BLaER1 treated with 17β-estradiol and CSF1 and Interleukin-3, amounts not matched to agents 10 nM and 100 nM (cell line): ENCODE measurements around the gene CDCA4.
"Not testable (repeated sequence)": the region's sequence is repeated elsewhere in the genome, so short reads cannot be mapped to it uniquely, and the experiment has no call there.

Source experiments
- H3K27ac ChIP-seq, 11 experiments: shearing (Covaris generic); formaldehyde crosslinking; 2 replicates each; pipeline ENCODE4 v1.8.1; 2022
- H3K27me3 ChIP-seq, 11 experiments: shearing (Covaris generic); formaldehyde crosslinking; 2 replicates each; pipeline ENCODE4 v1.8.1; 2022
- H3K36me3 ChIP-seq, 11 experiments: shearing (Covaris generic); formaldehyde crosslinking; 2 replicates each; pipeline ENCODE4 v1.8.1; 2022
- H3K4me1 ChIP-seq, 10 experiments: shearing (Covaris generic); formaldehyde crosslinking; 2 replicates each; pipeline ENCODE4 v1.8.1; 2022
- H3K4me2 ChIP-seq, 11 experiments: shearing (Covaris generic); formaldehyde crosslinking; 2 replicates each; pipeline ENCODE4 v1.8.1; 2022
- H3K4me3 ChIP-seq, 10 experiments: shearing (Covaris generic); formaldehyde crosslinking; 2 replicates each; pipeline ENCODE4 v1.8.1; 2022
- H3K9ac ChIP-seq, 11 experiments: shearing (Covaris generic); formaldehyde crosslinking; 2 replicates each; pipeline ENCODE4 v1.8.1; 2022
- H3K9me3 ChIP-seq, 11 experiments: shearing (Covaris generic); formaldehyde crosslinking; replicated peaks in 1 of 11; 2 replicates each; pipeline ENCODE4 v1.8.1; 2022
- H4K20me1 ChIP-seq, 11 experiments: shearing (Covaris generic); formaldehyde crosslinking; 2 replicates each; pipeline ENCODE4 v1.8.1; 2022
- Cebpa-rat ChIP-seq, 11 experiments: shearing (Covaris generic); IDR thresholded peaks; 2 replicates each; pipeline ENCODE4 v1.8.1; 2022

Gene CDCA4

GRCh38 chr14:105030836-105031396 lies 10.0 kb upstream of the CDCA4 start:
- TF ChIP-seq Cebpa-rat (IDR thresholded peaks at IDR 0.05): no peak
- H3K9ac ChIP-seq: no peak overlapping the region
- H3K27ac ChIP-seq: no peak overlapping the region
- H3K27me3 ChIP-seq: peaks cover 7 to 19% (median 12%) of the 10 kb centered on the region in 11 experiments; a peak in 19 of 22 replicates
- H3K4me1 ChIP-seq: peaks cover 18 to 42% (median 24%) of the 10 kb centered on the region in 10 experiments
- H3K36me3 ChIP-seq: peaks cover 0 to 5% (median 0%) of the 10 kb centered on the region in 11 experiments; a peak in 1 of 22 replicates
- H3K4me3 ChIP-seq: no peak overlapping the region
- H3K4me2 ChIP-seq: no peak overlapping the region
- peaks cover 0 to 29% (median 14%) of the 10 kb centered on the region in 11 experiments; a peak in 19 of 22 replicates for H3K9me3 ChIP-seq
- H4K20me1 ChIP-seq: no peaks in the 10 kb centered on the region

GRCh38 chr14:105030194-105030593 lies 9.3 kb upstream of the CDCA4 start:
- TF ChIP-seq Cebpa-rat (IDR thresholded peaks at IDR 0.05): no peak
- H3K9ac ChIP-seq: no peak overlapping the region
- peaks cover 0 to 5% (median 0%) of the 10 kb centered on the region in 11 experiments; a peak in 1 of 22 replicates for H3K36me3 ChIP-seq
- H4K20me1 ChIP-seq: no peaks in the 10 kb centered on the region
- no peak overlapping the region for H3K4me2 ChIP-seq
- H3K9me3 ChIP-seq: peaks cover 0 to 29% (median 14%) of the 10 kb centered on the region in 11 experiments; a peak in 19 of 22 replicates
- H3K4me3 ChIP-seq: no peak overlapping the region
- peaks cover 25 to 50% (median 32%) of the 10 kb centered on the region in 10 experiments for H3K4me1 ChIP-seq
- no peak overlapping the region for H3K27ac ChIP-seq
- peaks cover 7 to 19% (median 12%) of the 10 kb centered on the region in 11 experiments; a peak in 19 of 22 replicates for H3K27me3 ChIP-seq

GRCh38 chr14:105029402-105029801 lies 8.5 kb upstream of the CDCA4 start:
- Histone ChIP-seq H3K4me2 (no peak overlapping the region), H3K27me3 (peaks cover 7 to 18% (median 12%) of the 10 kb centered on the region in 11 experiments; a peak in 19 of 22 replicates), H3K4me3 (no peak overlapping the region), H3K9me3 (peaks cover 0 to 29% (median 14%) of the 10 kb centered on the region in 11 experiments; a peak in 19 of 22 replicates), H4K20me1 (no peaks in the 10 kb centered on the region), H3K36me3 (peaks cover 0 to 5% (median 0%) of the 10 kb centered on the region in 11 experiments; a peak in 1 of 22 replicates), H3K4me1 (peaks cover 31 to 50% (median 35%) of the 10 kb centered on the region in 10 experiments), H3K9ac (no peak overlapping the region), H3K27ac (no peak overlapping the region)
- no peak for TF ChIP-seq Cebpa-rat (IDR thresholded peaks at IDR 0.05)

GRCh38 chr14:105028251-105028927 lies 7.5 kb upstream of the CDCA4 start:
- no peak overlapping the region; a peak in 1 of 22 replicates for H3K27ac ChIP-seq

GRCh38 chr14:105027718-105028117 lies 6.8 kb upstream of the CDCA4 start:
- peaks cover 0 to 15% (median 0%) of the 10 kb centered on the region in 11 experiments; a peak in 6 of 22 replicates for H3K9me3 ChIP-seq
- not testable (repeated sequence) for H3K27me3 ChIP-seq, H4K20me1 ChIP-seq, H3K36me3 ChIP-seq
- H3K27ac ChIP-seq: peak overlapping the region in 9 of 11 experiments; percentile 44 to 94 (median 87); a peak in 12 of 22 replicates
- peaks cover 47 to 56% (median 50%) of the 10 kb centered on the region in 10 experiments for H3K4me1 ChIP-seq
- peak overlapping the region in 1 of 10 experiments; percentile 15; a peak in 1 of 20 replicates for H3K4me3 ChIP-seq
- H3K4me2 ChIP-seq: peak overlapping the region; percentile 35 to 99 (median 95); a peak in 21 of 22 replicates
- peak overlapping the region in 2 of 11 experiments; percentile 15 to 18; a peak in 1 of 22 replicates for H3K9ac ChIP-seq

More at GRCh38 chr14:105028251-105028927, 7.5 kb upstream of the CDCA4 start:
- no peaks in the 10 kb centered on the region for H4K20me1 ChIP-seq
- H3K9ac ChIP-seq: no peak overlapping the region
- H3K36me3 ChIP-seq: 0 out of 22 replicates have a peak, but pooled peaks cover 0 to 3% (median 0%) of the 10 kb centered on the region in 11 experiments
- H3K4me2 ChIP-seq: no peak overlapping the region; a peak in 1 of 22 replicates
- H3K9me3 ChIP-seq: peaks cover 0 to 21% (median 6%) of the 10 kb centered on the region in 11 experiments; a peak in 18 of 22 replicates
- H3K4me1 ChIP-seq: peaks cover 40 to 50% (median 43%) of the 10 kb centered on the region in 10 experiments
- no peak for TF ChIP-seq Cebpa-rat (IDR thresholded peaks at IDR 0.05)
- H3K4me3 ChIP-seq: no peak overlapping the region
- peaks cover 2 to 9% (median 6%) of the 10 kb centered on the region in 11 experiments; a peak in 17 of 22 replicates for H3K27me3 ChIP-seq

GRCh38 chr14:105026802-105027563 lies 6.1 kb upstream of the CDCA4 start:
- peak overlapping the region in 1 of 10 experiments; percentile 15; a peak in 1 of 20 replicates for H3K4me3 ChIP-seq
- H3K36me3 ChIP-seq: no peaks in the 10 kb centered on the region
- H3K9me3 ChIP-seq: peaks cover 0 to 15% (median 0%) of the 10 kb centered on the region in 11 experiments; a peak in 4 of 22 replicates
- no peaks in the 10 kb centered on the region for H4K20me1 ChIP-seq
- peak overlapping the region in 10 of 11 experiments; percentile 80 to 94 (median 86); a peak in 20 of 22 replicates for H3K27ac ChIP-seq
- TF ChIP-seq Cebpa-rat (IDR thresholded peaks at IDR 0.05): no peak
- H3K27me3 ChIP-seq: no peaks in the 10 kb centered on the region
- peak overlapping the region in 7 of 11 experiments; percentile 9 to 81 (median 57); a peak in 7 of 22 replicates for H3K9ac ChIP-seq
- H3K4me1 ChIP-seq: peaks cover 54 to 64% (median 57%) of the 10 kb centered on the region in 10 experiments
- peak overlapping the region; percentile 35 to 99 (median 95) for H3K4me2 ChIP-seq

- Histone ChIP-seq H3K9me3 (peaks cover 0 to 15% (median 0%) of the 10 kb centered on the region in 11 experiments; a peak in 4 of 22 replicates), H3K27ac (peak overlapping the region; percentile 69 to 94 (median 85); a peak in 21 of 22 replicates), H3K27me3 (no peaks in the 10 kb centered on the region), H4K20me1 (no peaks in the 10 kb centered on the region), H3K4me1 (peaks cover 58 to 70% (median 62%) of the 10 kb centered on the region in 10 experiments), H3K9ac (peak overlapping the region in 9 of 11 experiments; percentile 9 to 89 (median 57); a peak in 13 of 22 replicates), H3K4me3 (peak overlapping the region in 1 of 10 experiments; percentile 20; a peak in 2 of 20 replicates), H3K36me3 (no peaks in the 10 kb centered on the region), H3K4me2 (peak overlapping the region; percentile 13 to 99 (median 95); a peak in 20 of 22 replicates)
- TF ChIP-seq Cebpa-rat (IDR thresholded peaks at IDR 0.05): no peak
Observed at GRCh38 chr14:105026033-105026785, 5.3 kb upstream of the CDCA4 start.
